ENCODE results near the gene TIMP2. TPM values are rescaled to one million over a fixed set of nuclear protein-coding genes. Genes with fewer than 3 reads are reported as not detected.

TIMP2 gene
- total RNA-seq, 1 experiment from 2014 or later, result 64.8 TPM

- TF ChIP-seq REST (IDR thresholded peaks at IDR 0.05; ENCODE audit: low read depth), result no peak
- no peak for TF ChIP-seq MAX (IDR thresholded peaks at IDR 0.05)
- no peak for TF ChIP-seq ZBTB33 (IDR thresholded peaks at IDR 0.05; ENCODE audit: extremely low read depth, insufficient replicate concordance, low read length)
- TF ChIP-seq POLR2A (IDR thresholded peaks at IDR 0.05; ENCODE audit: borderline replicate concordance, extremely low read depth, insufficient read depth, insufficient read length), result no peak
- no peak for TF ChIP-seq CEBPB (IDR thresholded peaks at IDR 0.05; ENCODE audit: low read depth)
- TF ChIP-seq SIN3A (IDR thresholded peaks at IDR 0.05; ENCODE audit: low read depth), result no peak
- TF ChIP-seq EZH2phosphoT487 (IDR thresholded peaks at IDR 0.05; ENCODE audit: borderline replicate concordance), result no peak
- no peak for TF ChIP-seq TCF7L2 (IDR thresholded peaks at IDR 0.05; ENCODE audit: borderline replicate concordance, extremely low read depth, insufficient read depth, insufficient read length)
- TF ChIP-seq EZH2 (IDR thresholded peaks at IDR 0.05), result no peak
- no peak for TF ChIP-seq ATF3 (IDR thresholded peaks at IDR 0.05)
- TF ChIP-seq POLR2AphosphoS5 (IDR thresholded peaks at IDR 0.05; ENCODE audit: low read depth, low read length), result no peak
Measured at GRCh38 chr17:78897664-78898047, 27.5 kb downstream of the TIMP2 start (continued).

Data from HCT116 (cell line).